GM21619 (cell line): Measurements from ENCODE around the gene ARAP2.

Source experiments
- ATAC-seq: cut with Tn5 transposase; IDR thresholded peaks from one replicate; pipeline ENCODE4 v1.9.1; 2021; ENCODE audit not compliant: unreplicated experiment

ARAP2 gene

DNA sequence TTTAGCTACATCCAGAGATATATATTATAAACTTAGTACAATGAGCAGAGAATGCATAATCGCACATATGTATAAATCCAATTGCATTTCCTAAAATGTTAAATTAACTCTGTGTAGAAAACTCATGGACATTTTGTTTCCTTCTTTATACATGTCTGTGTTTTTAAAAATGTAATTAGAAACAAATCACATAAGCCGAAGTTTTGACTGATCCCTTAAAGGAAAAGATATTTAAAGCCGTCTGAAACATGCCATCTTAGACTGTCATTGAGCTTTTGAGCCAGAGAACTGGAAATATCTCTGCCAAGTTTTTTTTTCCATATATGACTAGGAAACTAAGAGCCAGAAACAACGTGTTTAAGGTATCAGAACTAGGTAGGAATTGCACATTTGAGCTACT is 107.0 kb downstream of the ARAP2 start:
- ATAC-seq = no peak

DNA sequence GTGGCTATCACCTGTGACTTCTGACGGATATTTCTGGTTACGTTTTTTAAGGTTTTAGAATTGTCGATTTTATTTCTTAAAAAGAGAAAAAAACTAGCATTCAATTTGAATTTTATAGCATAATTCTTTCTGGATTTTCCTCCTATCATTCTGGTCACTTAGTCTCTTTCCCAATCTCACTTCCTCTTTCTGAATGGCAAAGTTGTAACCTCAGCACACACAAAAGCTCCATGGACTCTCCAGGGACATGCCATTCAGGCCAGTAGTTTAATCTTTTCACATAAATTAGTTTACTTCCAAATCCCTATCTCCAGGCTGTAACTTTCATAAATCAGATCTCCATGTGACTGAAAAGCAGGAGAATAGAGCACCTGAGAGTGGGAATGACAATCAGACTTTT is 110.7 kb downstream of the ARAP2 start:
- no peak for ATAC-seq

DNA sequence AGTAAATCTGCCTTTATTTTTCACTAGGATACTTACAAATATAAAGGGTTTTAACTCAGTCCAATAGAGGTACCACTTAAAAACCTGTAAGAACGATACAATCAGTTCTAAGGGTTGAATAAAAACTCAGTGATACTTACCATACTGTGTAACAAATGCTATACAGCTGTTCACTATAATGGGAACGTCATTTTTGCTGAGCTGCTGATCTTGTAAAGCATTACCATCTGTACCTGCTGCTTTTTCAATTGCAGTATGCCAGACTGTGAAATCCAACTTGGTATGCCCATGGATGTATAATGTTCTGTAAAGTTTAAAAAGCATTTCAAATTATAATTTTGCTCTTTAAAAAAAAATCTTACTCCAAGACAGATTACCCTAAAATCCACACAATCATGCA is 111.2 kb downstream of the ARAP2 start:
- ATAC-seq = no peak

DNA sequence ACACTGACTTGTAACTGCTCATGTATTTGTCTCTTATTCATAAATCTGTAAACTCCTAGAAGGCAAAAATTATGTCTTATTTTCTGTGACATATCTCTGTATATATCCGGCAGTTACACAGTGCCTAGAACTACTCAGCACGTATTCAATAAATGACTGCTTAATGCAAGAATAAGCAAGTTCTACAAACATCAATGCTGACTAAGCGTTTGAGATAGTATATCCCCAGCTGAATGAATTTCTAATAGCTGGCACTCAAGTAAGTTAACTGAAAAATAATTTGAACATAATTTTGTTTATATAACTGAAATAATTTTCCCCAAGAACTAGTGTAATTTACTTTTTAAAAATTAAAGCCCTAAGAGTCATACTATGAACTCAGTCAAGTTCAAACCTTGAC is 113.7 kb downstream of the ARAP2 start:
- ATAC-seq = no peak

DNA sequence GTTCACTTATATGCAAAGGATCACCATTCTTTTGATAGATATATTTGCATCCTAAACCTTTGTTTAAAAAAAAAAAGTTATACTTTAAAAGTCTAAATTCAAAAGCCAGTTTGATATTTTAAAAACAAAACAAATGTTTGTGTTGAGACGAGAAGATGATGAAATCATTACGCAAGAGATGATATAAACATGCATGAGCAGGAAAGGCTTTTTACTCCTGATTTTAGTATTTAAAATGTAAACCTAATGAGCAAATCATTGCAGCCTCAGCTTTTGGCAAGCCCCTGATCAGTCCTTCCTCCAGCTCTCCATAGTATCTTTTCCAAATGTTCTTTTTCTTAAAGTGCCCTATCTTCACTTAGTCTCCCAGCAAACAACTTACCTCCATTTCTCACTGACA is 115.6 kb downstream of the ARAP2 start:
- ATAC-seq = no peak

DNA sequence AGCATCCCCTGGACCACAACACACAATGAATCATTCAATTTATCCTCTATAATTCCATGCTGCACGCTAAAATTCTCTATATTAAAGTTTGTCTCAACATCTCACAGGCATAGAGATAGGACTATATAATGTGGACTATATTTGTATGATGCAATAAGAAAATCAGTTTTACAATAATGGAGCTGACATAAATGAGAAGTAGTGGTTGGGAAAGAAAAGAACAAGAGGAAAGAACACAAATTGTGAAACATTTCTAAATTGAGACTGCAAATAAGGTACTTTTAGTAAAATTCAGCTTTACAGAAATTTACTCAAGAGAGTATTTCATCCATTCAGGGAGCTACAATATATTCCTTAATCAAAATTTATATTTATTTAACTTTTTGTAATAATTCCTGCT is 120.4 kb downstream of the ARAP2 start:
- no peak for ATAC-seq

DNA sequence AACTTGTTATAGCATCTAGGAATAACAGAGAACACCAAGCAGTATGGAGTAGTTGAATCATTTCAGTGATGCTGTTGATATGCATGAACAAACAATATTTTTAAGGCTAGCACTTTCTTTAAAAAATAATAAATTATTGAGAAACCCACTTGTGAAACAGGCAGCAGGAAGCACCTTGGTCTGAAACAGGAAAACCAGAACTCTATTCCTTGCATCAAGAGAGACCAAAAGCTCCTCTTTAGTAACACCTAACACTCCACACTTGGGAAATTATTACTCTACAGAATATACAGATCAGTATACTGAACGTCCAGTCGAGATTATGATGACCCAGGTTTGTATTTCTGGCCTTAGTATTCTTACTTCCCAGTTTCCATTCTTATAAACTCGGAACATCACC is 129.0 kb downstream of the ARAP2 start:
- ATAC-seq = no peak

DNA sequence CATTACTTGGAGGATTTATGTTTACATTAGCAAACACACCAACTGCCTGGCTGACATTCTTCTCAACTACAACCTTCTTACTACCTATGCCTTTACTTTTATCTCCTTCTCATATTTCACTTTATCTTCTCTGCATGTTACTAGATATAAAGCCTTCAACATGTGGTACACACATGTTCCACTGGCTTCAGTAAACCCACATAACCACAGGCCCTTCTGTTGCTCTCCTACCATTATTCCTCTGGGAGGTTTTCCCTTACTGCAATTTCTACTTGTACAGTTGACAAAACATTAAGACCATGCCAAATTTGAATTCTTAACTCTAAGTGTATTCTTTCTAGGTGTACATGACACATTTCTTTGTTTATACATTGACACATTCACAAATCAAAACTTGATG is 133.1 kb downstream of the ARAP2 start:
- no peak for ATAC-seq

DNA sequence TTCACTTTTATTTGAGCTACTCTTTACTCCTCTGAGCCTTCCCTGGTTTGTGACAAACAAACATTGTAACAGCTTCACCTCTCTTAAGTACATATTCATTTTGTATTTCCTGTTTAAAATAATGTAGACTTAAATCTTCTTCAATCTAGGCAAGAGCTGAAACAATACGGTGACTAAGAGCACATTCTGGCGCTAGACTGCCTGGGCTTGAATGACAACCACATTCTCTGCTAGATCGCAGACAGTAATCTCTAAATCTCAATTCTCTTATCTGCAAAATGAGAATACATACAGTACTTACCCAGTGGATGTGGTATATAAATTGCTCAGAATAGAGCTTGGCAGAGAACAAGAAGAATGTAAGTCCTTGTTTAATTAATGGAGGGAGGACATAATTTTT is 144.8 kb downstream of the ARAP2 start:
- ATAC-seq = no peak

DNA sequence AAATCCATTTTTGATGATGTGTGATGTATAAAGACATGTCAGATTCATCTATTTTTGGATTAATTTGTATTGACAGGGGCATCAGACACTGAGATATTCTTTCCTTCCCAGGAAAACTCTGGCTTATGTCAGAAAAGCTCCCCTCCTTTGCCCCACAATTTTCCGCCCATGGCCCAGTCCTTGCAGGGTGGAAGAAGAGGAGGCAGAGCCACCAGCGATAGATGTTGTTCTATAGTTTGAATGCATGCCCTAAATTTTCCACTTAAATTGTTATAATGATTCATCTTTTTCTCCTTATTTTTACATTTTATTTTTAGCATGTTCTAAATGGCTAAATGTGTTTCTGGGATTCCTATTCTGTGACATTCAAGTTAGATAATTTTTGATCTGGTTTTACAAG is 149.3 kb downstream of the ARAP2 start:
- ATAC-seq = no peak

DNA sequence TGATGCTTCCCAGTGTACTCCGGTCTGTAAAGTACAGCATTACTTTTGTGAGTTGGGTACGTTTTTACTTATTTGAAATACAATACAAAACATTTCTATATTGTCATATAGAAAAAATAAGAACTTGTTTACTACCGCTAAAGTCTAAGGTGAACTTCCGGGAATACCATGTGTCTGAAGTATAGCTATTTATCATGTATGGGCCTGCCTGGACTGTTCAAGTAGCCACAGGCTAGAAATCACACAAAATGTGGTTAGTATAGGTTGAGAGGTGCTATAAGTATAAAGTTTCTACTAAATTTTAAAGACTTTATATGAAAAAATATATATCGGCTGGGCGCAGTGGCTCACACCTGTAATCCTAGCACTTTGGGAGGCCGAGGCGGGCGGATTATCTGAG is 152.3 kb downstream of the ARAP2 start:
- no peak for ATAC-seq

DNA sequence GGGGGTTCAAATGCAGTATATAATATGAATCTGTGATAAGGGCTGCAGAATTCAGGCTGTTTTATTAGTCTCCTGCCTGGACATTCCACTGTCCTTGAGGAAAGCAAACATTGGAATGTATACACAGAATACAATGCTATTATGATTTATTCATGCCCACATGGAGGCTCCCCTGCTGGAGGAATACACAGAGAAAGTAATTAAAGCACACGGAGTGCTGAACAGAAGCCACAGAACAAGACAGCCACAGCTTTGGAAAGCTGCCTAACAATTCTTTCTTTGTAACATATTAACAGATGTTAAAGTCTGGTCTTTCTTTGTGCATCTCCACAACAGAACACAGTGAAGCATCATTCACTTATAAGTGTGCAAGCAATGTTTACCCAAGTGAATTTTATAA is 155.8 kb downstream of the ARAP2 start:
- ATAC-seq = no peak

DNA sequence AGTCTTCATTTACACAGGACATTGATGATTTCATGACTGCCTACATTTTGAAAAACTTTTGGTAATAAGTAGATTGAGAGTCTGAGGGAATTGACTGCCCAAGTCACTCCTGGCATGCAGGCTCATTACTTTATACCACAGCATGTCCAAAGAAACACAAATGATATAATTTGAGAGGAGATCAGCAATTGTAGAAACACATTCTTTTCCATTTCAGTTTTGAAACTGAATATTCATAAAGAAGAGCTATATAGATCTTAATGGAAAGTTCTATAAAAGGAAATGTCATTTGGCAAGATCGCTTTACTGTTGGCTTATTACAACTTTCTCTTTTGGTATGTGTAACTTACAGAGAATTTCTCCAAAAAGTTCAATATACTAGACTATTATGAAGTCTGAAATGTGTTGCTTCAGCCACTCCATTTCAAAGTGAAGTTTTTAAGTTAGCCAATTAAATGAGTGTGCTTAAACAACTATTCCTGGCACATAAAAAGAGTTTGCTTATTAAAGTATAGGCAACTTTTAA is 158.0 kb downstream of the ARAP2 start:
- no peak for ATAC-seq

DNA sequence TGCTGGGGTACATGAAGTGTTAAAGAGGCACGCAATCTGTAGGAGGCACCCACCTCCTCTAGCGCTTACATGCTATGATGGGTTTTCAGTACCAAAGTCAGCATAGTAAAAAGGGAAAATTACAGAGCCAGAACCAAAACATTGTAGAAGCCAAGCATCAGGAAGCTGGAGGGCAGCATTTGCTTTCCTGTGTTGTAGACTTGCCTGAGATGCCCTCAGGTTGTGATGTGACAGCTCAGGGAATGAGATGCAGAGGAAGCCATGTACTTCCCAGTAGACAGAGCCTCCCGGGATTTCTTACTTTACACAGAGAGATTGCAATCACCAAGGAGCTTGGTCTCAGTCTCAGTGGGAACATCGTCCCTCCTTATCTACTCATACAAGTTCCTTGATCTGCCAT is 161.5 kb downstream of the ARAP2 start:
- ATAC-seq = no peak

DNA sequence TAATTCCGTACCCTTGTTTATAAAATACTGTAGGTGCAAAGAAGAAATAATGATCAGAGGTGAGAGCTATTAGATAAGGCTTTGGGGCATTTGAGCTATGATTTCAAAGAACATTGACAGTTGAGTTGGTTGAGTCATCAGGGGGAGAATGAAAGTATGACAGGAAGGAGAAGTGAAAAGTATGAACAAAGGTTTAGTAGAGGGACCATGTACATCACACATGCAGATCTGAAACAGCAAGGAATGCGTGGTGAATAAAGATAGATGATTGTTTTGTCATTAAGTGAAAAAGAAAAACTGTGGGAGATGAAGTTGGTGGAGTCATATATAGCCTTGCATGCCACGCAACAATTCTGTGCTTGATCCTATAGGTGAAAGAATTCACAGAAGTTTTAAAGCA is 163.1 kb downstream of the ARAP2 start:
- peak; percentile 98 for ATAC-seq

DNA sequence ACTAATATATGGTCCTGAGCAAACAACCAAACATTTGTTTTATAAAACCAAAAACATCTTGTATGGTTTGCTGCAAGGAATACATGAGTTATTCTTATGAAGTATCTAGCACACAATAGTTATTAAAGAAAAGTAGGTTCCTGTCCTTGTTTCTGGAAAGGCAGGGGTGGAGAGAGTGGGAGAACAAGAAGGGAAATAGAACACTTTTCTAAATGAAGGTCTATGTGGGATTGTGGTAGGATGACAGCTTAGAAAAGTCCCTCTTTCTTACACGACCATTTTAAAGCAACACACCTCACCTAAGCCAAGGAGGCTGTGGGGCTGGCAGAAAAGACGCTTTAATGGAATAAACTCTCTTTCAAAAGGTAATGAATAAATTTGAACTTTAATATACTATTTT is 164.6 kb downstream of the ARAP2 start:
- no peak for ATAC-seq

DNA sequence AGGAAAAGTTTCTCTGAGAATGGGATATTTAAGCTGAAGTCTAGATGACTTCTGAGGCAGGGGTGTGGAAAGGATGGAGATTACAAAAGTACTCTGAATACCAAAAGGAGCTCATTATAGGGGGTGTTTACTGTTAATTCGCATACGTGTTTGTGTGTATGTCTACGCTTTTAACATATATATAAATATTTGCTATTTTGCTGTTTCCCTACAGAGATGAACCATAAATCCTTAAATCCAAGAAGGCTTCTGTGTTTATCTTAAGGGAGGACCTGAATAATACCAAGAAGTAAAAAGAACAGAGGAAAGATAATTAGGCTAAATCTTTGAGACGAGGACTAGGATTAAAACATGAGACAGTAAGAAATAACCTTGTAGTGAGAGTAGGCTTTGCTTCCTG is 166.0 kb downstream of the ARAP2 start:
- no peak for ATAC-seq

DNA sequence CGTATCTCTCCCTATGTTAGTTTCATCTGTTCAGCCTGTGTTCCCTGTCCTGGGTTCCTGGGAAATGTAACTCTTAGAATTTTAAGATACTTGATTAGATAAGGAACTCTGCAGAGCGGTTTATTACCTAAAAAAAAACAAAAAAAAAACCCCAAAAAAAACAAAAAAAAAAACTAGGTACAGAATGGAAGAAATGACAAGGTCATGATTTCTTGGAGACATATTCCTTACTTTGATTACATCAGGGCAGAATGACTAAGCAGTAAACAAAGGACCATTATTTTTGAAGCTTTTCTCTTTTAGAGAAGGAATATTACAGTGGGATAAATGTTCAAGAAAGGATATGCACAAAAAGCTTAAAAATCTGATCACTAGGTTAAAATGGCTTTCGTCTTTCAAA is 171.8 kb downstream of the ARAP2 start:
- ATAC-seq = no peak

DNA sequence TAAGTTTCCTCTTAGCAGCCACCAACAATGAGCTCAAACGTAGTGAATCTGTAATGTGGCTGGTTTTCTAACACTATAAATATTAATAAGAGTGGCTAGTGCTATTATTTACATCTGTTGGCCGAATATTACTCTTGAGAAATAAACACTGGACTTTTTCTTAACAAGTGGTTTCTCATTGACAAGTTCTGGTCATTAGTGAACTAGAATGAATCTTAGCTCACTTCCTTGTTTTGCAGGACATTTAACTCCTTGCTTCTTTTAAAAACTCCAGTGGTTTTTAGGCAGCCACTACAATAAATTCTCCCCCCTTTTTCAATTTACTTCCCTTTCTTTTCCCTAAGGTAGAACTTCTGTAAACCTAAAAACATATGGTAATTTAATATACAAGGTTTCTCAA is 177.2 kb downstream of the ARAP2 start:
- ATAC-seq = no peak

DNA sequence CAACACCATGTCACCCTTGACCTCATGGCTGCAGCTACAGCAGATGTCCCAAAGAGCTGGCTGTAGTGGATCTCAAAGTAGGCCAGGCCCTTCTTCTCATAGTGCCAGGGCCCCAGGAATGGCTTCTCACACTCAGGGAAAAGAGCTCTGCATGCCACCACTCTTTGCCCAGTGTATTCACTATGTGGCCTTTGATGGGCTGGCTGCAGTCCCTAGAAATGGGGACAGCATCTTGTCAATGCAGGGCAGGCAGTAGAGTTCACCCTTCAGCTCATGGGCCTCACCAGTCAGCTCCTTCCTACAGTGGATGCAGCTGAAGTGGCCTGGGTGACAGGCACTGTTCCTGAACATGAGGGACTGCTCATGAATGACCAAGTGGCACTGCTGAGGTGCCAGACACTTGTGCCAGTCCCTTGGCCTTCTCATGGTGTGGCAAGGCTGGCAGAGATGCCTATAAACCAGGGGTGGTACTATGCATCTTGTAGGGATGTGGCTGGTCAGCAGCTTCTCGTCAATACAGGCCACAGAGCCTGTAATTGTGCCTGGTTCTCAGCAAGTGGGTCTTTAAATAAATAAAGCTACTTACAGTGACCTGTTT is 178.9 kb downstream of the ARAP2 start:
- no peak for ATAC-seq

DNA sequence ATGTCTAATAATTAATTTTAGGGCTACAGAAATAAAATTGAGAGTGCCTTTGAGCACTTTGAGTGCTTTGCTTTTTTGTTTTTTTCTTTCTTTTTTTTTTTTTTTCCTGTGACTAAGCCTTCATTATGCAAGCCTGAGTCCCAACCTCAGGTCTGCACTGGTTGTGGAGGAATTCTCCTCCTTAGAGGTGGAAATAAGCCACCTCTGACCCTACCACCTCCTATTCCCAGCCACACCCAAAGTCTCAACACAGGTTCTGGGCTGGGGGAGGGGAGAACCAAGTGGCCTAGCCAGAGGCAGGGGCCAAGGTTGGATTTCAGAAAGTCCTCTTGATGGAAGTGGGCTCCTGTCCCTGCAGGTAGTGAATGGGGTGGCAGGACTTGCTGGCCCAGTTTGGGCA is 180.2 kb downstream of the ARAP2 start:
- ATAC-seq = no peak

DNA sequence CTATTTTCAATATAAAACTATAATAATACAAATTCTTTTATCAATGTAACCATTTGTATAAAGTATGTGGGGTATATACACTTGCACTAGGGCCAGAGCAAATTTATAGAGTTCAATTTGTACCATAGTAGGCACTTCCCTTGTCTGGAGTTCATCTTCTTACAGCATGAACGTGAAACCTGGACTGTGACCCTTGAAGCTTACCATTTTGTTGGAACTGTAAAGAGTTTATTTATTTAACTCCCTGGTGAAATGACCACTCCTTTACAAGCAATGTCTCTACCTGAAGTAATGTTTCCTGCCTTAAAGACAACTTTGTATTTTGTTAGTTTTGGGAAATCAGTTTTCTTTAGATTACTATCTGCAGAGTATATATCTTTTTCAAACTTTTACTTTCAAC is 188.2 kb downstream of the ARAP2 start:
- no peak for ATAC-seq

DNA sequence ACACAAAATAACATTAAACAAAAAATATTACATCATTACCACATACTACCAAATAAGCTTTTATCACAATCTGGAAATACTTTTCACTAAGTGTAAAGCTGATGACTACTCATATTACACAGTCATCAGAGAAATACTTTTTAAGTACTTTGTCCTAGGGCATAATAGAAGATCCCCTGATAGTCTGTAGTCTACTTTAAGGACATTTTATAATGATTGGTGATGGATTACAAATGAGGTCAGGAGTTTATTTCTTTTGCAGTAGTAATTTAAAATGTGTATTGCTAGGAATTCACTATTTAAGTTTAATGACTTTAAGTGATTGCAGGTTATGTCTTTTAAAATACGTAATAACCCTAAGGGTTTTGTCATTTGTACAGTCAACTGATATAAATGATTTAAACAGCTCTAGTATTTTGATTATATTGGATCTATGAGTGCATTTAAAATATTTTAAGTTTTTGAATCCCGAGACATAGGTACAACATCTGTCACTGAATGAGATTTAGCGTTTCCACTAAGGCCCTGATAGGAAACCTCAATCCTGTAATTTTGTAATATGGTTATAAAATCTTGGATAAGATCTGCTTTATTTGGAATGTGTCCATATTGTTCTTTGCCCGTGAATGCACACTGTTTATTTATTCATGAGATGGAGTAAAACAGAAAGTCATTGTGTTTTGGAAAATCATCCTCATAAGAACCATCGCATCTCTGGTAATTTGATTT is 189.5 kb downstream of the ARAP2 start:
- ATAC-seq = no peak
